Measurements from ENCODE around the gene SIN3B. TPM values are rescaled to one million over a fixed set of nuclear protein-coding genes. Genes with fewer than 3 reads are reported as not detected.

Gene SIN3B
- total RNA-seq, 2 donors from 2014 or later = 15.4 to 17.9 TPM

DNA sequence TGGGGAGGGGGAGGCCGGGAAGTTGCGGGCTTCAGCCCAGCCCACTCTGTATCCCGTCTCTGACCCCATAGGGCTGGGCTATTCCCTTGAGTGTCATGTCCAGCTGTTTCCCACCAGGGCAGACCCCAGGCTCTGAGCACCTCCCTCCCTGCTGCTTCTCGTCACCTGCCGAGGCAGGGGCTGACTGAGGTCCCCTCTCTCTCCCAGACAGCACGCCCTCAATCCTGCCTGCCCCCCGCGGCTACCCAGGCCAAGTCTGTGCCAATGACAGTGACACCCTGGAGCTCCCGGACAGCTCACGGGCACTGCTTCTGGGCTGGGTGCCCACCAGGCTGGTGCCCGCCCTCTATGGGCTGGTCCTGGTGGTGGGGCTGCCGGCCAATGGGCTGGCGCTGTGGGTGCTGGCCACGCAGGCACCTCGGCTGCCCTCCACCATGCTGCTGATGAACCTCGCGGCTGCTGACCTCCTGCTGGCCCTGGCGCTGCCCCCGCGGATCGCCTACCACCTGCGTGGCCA is 60.2 kb downstream of the SIN3B start:
- peak overlapping the region; percentile 55 to 69 for H3K27ac ChIP-seq
- TF ChIP-seq CTCF (IDR thresholded peaks at IDR 0.05) = peak in 1 of 2 donors; percentile 33
- DNase-seq (ENCODE audit: low spot score) = no peak
- no peaks in the 10 kb centered on the region for H3K27me3 ChIP-seq
- no peaks in the 10 kb centered on the region for H3K9me3 ChIP-seq
- H3K4me1 ChIP-seq = peaks cover 0 to 38% of the 10 kb centered on the region in 2 donors
- H3K4me3 ChIP-seq = peak overlapping the region in 1 of 2 donors; percentile 46
- no peaks in the 10 kb centered on the region for H3K36me3 ChIP-seq

GRCh38 chr19:16889883-16890460 is 60.8 kb downstream of the SIN3B start:
- Histone ChIP-seq H3K27ac (peak overlapping the region; percentile 55 to 69), H3K4me3 (peak overlapping the region in 1 of 2 donors; percentile 46), H3K4me1 (peaks cover 0 to 38% of the 10 kb centered on the region in 2 donors)

GRCh38 chr19:16890461-16891184 is 61.4 kb downstream of the SIN3B start:
- Histone ChIP-seq H3K4me3 (peak overlapping the region in 1 of 2 donors; percentile 46), H3K36me3 (no peaks in the 10 kb centered on the region), H3K27me3 (no peaks in the 10 kb centered on the region), H3K9me3 (no peaks in the 10 kb centered on the region), H3K4me1 (peaks cover 0 to 37% of the 10 kb centered on the region in 2 donors), H3K27ac (peak overlapping the region in 1 of 2 donors; percentile 69)
- no peak for DNase-seq (ENCODE audit: low spot score)
- no peak for TF ChIP-seq CTCF (IDR thresholded peaks at IDR 0.05)

More at GRCh38 chr19:16889883-16890460, 60.8 kb downstream of the SIN3B start:
- Histone ChIP-seq H3K9me3 (no peaks in the 10 kb centered on the region), H3K27me3 (no peaks in the 10 kb centered on the region), H3K36me3 (no peaks in the 10 kb centered on the region)
- TF ChIP-seq CTCF (IDR thresholded peaks at IDR 0.05) = no peak
- no peak for DNase-seq (ENCODE audit: low spot score)

GRCh38 chr19:16891696-16892382 is 62.6 kb downstream of the SIN3B start:
- Histone ChIP-seq H3K36me3 (no peaks in the 10 kb centered on the region), H3K4me3 (no peak overlapping the region)
- no peak for DNase-seq (ENCODE audit: low spot score)

GRCh38 chr19:16892436-16892835 is 63.2 kb downstream of the SIN3B start:
- no peak for DNase-seq (ENCODE audit: low spot score)
- Histone ChIP-seq H3K27me3 (no peaks in the 10 kb centered on the region), H3K9me3 (no peaks in the 10 kb centered on the region), H3K4me1 (peaks cover 0 to 37% of the 10 kb centered on the region in 2 donors), H3K36me3 (no peaks in the 10 kb centered on the region), H3K4me3 (no peak overlapping the region), H3K27ac (no peak overlapping the region)
- no peak for TF ChIP-seq CTCF (IDR thresholded peaks at IDR 0.05)

More at GRCh38 chr19:16891696-16892382, 62.6 kb downstream of the SIN3B start:
- Histone ChIP-seq H3K27ac (peak overlapping the region in 1 of 2 donors; percentile 7), H3K9me3 (no peaks in the 10 kb centered on the region), H3K4me1 (peaks cover 0 to 42% of the 10 kb centered on the region in 2 donors), H3K27me3 (no peaks in the 10 kb centered on the region)
- TF ChIP-seq CTCF (IDR thresholded peaks at IDR 0.05) = no peak
